ENCODE data around the gene CPE.

The CPE gene

GRCh38 chr4:165355900-165356300, 22.9 kb upstream of the CPE start:
- peak; percentile 21 for TF ChIP-seq CTCF (IDR thresholded peaks at IDR 0.05)
- Histone ChIP-seq H3K4me3 (no peak overlapping the region), H3K27ac (no peak overlapping the region)
- no peak for DNase-seq (ENCODE audit: low spot score)

GRCh38 chr4:165359506-165359905, 19.3 kb upstream of the CPE start:
- Histone ChIP-seq H3K27ac (no peak overlapping the region), H3K4me3 (no peak overlapping the region)
- DNase-seq (ENCODE audit: low spot score): no peak
- TF ChIP-seq CTCF (IDR thresholded peaks at IDR 0.05): no peak

- no peak overlapping the region for H3K27ac ChIP-seq
- no peak for TF ChIP-seq CTCF (IDR thresholded peaks at IDR 0.05)
- H3K4me3 ChIP-seq: no peak overlapping the region
- DNase-seq (ENCODE audit: low spot score): no peak
Measured at GRCh38 chr4:165360041-165360695, 18.6 kb upstream of the CPE start.

- Histone ChIP-seq H3K4me3 (no peak overlapping the region), H3K27ac (no peak overlapping the region)
- DNase-seq (ENCODE audit: low spot score): no peak
- no peak for TF ChIP-seq CTCF (IDR thresholded peaks at IDR 0.05)
Measured at GRCh38 chr4:165360985-165361670, 17.7 kb upstream of the CPE start.

GRCh38 chr4:165361810-165362209, 17.0 kb upstream of the CPE start:
- H3K4me3 ChIP-seq: no peak overlapping the region
- H3K27ac ChIP-seq: no peak overlapping the region
- no peak for TF ChIP-seq CTCF (IDR thresholded peaks at IDR 0.05)
- DNase-seq (ENCODE audit: low spot score): no peak

- TF ChIP-seq CTCF (IDR thresholded peaks at IDR 0.05): no peak
- Histone ChIP-seq H3K27ac (no peak overlapping the region), H3K4me3 (no peak overlapping the region)
- no peak for DNase-seq (ENCODE audit: low spot score)
Measured at GRCh38 chr4:165364452-165365080, 14.2 kb upstream of the CPE start.
